WI38 (cell line): ENCODE measurements around the gene SERTAD4.

ENCODE experiments used
- H3K4me3 ChIP-seq: 2 replicates; pipeline ENCODE4 v1.5.1; 2011; ENCODE audit warnings: low read depth, mild to moderate bottlenecking, control low read depth, low read length
- TF ChIP-seq, protein P1 (sequence below): IDR thresholded peaks from 2 replicates; pipeline ENCODE4 v1.5.1; 2012; ENCODE audit warnings: low read depth, mild to moderate bottlenecking, control low read depth, low read length

SERTAD4 gene

DNA sequence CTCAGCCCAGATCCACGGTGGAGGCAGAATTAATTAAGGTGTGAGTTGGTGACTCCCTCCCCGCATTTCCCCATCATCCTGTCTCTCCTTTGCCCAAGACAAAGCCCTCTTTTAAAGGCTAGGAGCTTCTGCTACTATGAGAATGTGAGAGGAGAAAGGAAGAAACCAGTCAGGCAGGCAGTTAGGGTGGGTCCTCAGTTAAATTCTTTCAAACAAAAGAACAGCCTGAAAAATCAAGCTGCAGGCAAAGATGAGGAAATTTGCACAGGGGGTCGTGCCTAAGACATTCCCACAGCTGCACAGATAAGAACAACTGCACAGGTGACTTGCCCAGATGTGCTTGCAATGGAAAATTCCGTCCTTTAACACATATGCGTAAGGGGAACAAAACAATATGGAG is 47.6 kb downstream of the SERTAD4 start:
- TF ChIP-seq, protein P1, sequence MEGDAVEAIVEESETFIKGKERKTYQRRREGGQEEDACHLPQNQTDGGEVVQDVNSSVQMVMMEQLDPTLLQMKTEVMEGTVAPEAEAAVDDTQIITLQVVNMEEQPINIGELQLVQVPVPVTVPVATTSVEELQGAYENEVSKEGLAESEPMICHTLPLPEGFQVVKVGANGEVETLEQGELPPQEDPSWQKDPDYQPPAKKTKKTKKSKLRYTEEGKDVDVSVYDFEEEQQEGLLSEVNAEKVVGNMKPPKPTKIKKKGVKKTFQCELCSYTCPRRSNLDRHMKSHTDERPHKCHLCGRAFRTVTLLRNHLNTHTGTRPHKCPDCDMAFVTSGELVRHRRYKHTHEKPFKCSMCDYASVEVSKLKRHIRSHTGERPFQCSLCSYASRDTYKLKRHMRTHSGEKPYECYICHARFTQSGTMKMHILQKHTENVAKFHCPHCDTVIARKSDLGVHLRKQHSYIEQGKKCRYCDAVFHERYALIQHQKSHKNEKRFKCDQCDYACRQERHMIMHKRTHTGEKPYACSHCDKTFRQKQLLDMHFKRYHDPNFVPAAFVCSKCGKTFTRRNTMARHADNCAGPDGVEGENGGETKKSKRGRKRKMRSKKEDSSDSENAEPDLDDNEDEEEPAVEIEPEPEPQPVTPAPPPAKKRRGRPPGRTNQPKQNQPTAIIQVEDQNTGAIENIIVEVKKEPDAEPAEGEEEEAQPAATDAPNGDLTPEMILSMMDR, result no peak
- H3K4me3 ChIP-seq, result no peak overlapping the region

- TF ChIP-seq, protein P1, result no peak
- H3K4me3 ChIP-seq, result no peak overlapping the region
Measured at GRCh38 chr1:210288116-210288515, 55.5 kb downstream of the SERTAD4 start.

GRCh38 chr1:210289248-210289647 is 56.7 kb downstream of the SERTAD4 start:
- H3K4me3 ChIP-seq, result no peak overlapping the region
- TF ChIP-seq, protein P1, result no peak

GRCh38 chr1:210291081-210291764 is 58.6 kb downstream of the SERTAD4 start:
- no peak overlapping the region for H3K4me3 ChIP-seq
- TF ChIP-seq, protein P1, result no peak

GRCh38 chr1:210291786-210292230 is 59.2 kb downstream of the SERTAD4 start:
- TF ChIP-seq, protein P1, result no peak
- H3K4me3 ChIP-seq, result peak overlapping the region; percentile 46

GRCh38 chr1:210292231-210292871 is 59.8 kb downstream of the SERTAD4 start:
- TF ChIP-seq, protein P1, result 0 out of 2 replicates have a peak, but pooled peaks have one; percentile 9
- H3K4me3 ChIP-seq, result peak overlapping the region; percentile 46

DNA sequence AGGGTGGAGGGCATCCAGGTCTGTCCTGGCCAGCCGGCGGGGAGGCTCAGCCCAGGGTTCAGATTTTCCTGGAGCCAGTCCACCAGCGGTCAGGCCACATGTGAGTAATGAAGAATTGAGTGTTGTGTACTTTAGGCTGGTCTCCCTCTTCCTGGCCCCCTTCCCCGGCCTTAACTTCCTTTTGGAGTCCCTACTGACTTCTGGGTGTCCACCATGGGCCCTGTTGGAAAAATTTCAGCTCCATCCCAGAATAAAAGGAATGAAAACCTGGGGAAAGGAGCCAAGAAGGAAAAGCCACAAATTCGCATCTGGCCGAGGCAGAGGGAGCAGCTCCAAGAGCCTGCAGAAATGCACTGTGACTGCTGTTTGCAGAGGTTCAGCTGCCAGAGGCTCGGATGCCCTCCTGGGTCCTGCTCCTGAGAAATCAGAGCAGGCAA is 60.6 kb downstream of the SERTAD4 start:
- peak overlapping the region; percentile 46 for H3K4me3 ChIP-seq
- TF ChIP-seq, protein P1, result no peak
